K562 (cell line): ENCODE data around the gene NLRP5. TPM values are rescaled to one million over a fixed set of nuclear protein-coding genes. Genes with fewer than 3 reads are reported as not detected.

Experiments
- ATAC-seq: fragments of 200-7000 bp; cut with Tn5 transposase; 3 replicates; pipeline ENCODE4 v1.9.1; 2020; ENCODE audit warnings: moderate library complexity
- Bru-seq: library from RNA; stranded (reverse); fragments of 400-500 nt; gene quantifications from one replicate; lab custom pipeline; 2021; lab: Mats Ljungman, UMichigan
- BruChase-seq, 2 experiments: library from RNA; stranded (reverse); fragments of 400-500 nt; gene quantifications; one replicate each; lab custom pipeline; 2021; lab: Mats Ljungman, UMichigan
- BruUV-seq: library from RNA; stranded (reverse); fragments of 400-500 nt; replicated peaks from 2 replicates; lab custom pipeline; 2021; lab: Mats Ljungman, UMichigan
- CTCF ChIA-PET: fragments of 300-600 bp; formaldehyde crosslinking; extraction: SDS; loops from one replicate; lab custom pipeline; 2021; ENCODE audit warnings: low intra/inter-chr PET ratio; lab: Yijun Ruan, JAX
- POLR2A ChIA-PET: fragments of 300-600, 350-650 bp; sonication (Branson Sonifier 250); formaldehyde crosslinking; extraction: SDS; loops from one replicate; lab custom pipeline; 2021; ENCODE audit warnings: antibody characterized with exemption, inconsistent platforms; lab: Yijun Ruan, JAX
- DNase-seq, 4 experiments: peaks; one replicate each; pipeline versions ENCODE4 v3.0.0 to v3.0.0-alpha.2; 2011 to 2018; ENCODE audit warnings: low spot score in 3 of 4, mixed read lengths in 3 of 4; ENCODE audit errors: extremely low read depth in 1 of 4
- FAIRE-seq: peaks from 2 replicates; lab custom pipeline; 2011; peaks lifted over from hg19 to GRCh38; lab: Jason Lieb, UNC
- H2AFZ ChIP-seq: 2 replicates; pipeline ENCODE4 v1.6.0; 2011; ENCODE audit warnings: low read depth, low read length, control low read depth, inconsistent platforms
- H3K27ac ChIP-seq: fragments of 200-600 bp; 3 replicates; pipeline ENCODE4 v1.8.0; 2011; ENCODE audit warnings: low read depth, mild to moderate bottlenecking, control low read depth, inconsistent platforms, low read length, moderate library complexity, mixed read lengths; ENCODE audit errors: extremely low read depth
- H3K27me3 ChIP-seq, 2 experiments: fragments of 300-600 bp in 1 of 2; 2 replicates in 1 of 2; 3 replicates in 1 of 2; pipeline versions ENCODE4 v1.6.0 to v1.8.0; 2011; ENCODE audit warnings: inconsistent platforms in 2 of 2, low read length in 2 of 2, mild to moderate bottlenecking in 1 of 2, mixed read lengths in 1 of 2, moderate library complexity in 1 of 2; ENCODE audit not compliant: control insufficient read depth in 2 of 2, insufficient read depth in 2 of 2
- H3K36me3 ChIP-seq: fragments of 300-600 bp; 3 replicates; pipeline ENCODE4 v1.8.0; 2011; ENCODE audit warnings: mild to moderate bottlenecking, low read length, inconsistent platforms; ENCODE audit not compliant: control insufficient read depth, insufficient read depth
- H3K4me1 ChIP-seq, 2 experiments: fragments of 200-600 bp in 1 of 2; replicated peaks in 1 of 2; 2 replicates in 1 of 2; 3 replicates in 1 of 2; pipeline versions ENCODE4 v1.5.1 to v1.8.0; 2011; ENCODE audit warnings: inconsistent platforms in 2 of 2, low read length in 2 of 2, mild to moderate bottlenecking in 1 of 2, mixed read lengths in 1 of 2, moderate library complexity in 1 of 2; ENCODE audit not compliant: control insufficient read depth in 2 of 2, insufficient read depth in 2 of 2
- H3K4me2 ChIP-seq: 2 replicates; pipeline ENCODE4 v1.6.1; 2011; ENCODE audit warnings: low read length, control low read depth, inconsistent platforms, mixed read lengths; ENCODE audit not compliant: insufficient read depth
- H3K4me3 ChIP-seq: fragments of 200-600 bp; sonication (generic), shearing (Covaris generic); 2 replicates; pipeline ENCODE4 v1.5.1; 2016; ENCODE audit warnings: control low read depth, inconsistent platforms
- H3K79me2 ChIP-seq: fragments of 200-600 bp; 3 replicates; pipeline ENCODE4 v1.8.0; 2011; ENCODE audit warnings: low read length, inconsistent platforms; ENCODE audit not compliant: control insufficient read depth, insufficient read depth
- H3K9ac ChIP-seq, 2 experiments: 2 replicates each; pipeline versions ENCODE4 v1.6.0 to v1.6.1; 2011; ENCODE audit warnings: low read depth in 2 of 2, low read length in 2 of 2, control low read depth in 1 of 2, inconsistent platforms in 1 of 2, mild to moderate bottlenecking in 1 of 2, mixed read lengths in 1 of 2; ENCODE audit not compliant: insufficient read depth in 1 of 2
- H3K9me1 ChIP-seq: one replicate; pipeline ENCODE4 v1.6.0; 2011; ENCODE audit warnings: inconsistent platforms, mild to moderate bottlenecking, low read length, moderate library complexity; ENCODE audit not compliant: control insufficient read depth, insufficient read depth
- H3K9me3 ChIP-seq: replicated peaks from 2 replicates; pipeline ENCODE4 v1.5.1; 2011; ENCODE audit warnings: low read depth, low read length, inconsistent platforms; ENCODE audit not compliant: control insufficient read depth, insufficient read depth
- H4K20me1 ChIP-seq: replicated peaks from 2 replicates; pipeline ENCODE4 v1.6.1; 2011; ENCODE audit warnings: low read length, inconsistent platforms, mixed read lengths; ENCODE audit not compliant: control insufficient read depth, insufficient read depth
- E2F6 ChIP-seq, 2 experiments: IDR thresholded peaks; 2 replicates each; pipeline ENCODE4 v1.6.1; 2011; ENCODE audit warnings: borderline replicate concordance in 1 of 2, control low read depth in 1 of 2, low read depth in 1 of 2, low read length in 1 of 2, mild to moderate bottlenecking in 1 of 2, mixed read lengths in 1 of 2, moderate library complexity in 1 of 2; ENCODE audit not compliant: insufficient read depth in 1 of 2, insufficient read length in 1 of 2, poor library complexity in 1 of 2, severe bottlenecking in 1 of 2; ENCODE audit errors: extremely low read depth in 1 of 2
- EGR1 ChIP-seq: fragments of 450-650 bp; conservative IDR thresholded peaks from 2 replicates; pipeline ENCODE4 v1.6.1; 2017; ENCODE audit warnings: mild to moderate bottlenecking
- USF2 ChIP-seq: sonication (generic); formaldehyde crosslinking; IDR thresholded peaks from 2 replicates; pipeline ENCODE4 v1.5.0; 2020; ENCODE audit warnings: missing genetic modification reagents
- WGBS: fragments of 100-300 bp; shearing (Covaris generic); methylation state at CpG from one replicate; pipeline ENCODE4 v1.1.6; 2016; ENCODE audit warnings: low coverage, mixed read lengths; ENCODE audit not compliant: insufficient coverage; ENCODE audit errors: missing lambda C conversion rate; 5-methylcytosine and 5-hydroxymethylcytosine counted together
- in situ Hi-C: fragments of 300-500 bp; cut with MboI; formaldehyde crosslinking; loops from 4 replicates; pipeline ENCODE4 v1.15.0; 2018; ENCODE audit warnings: inconsistent platforms, mixed read lengths
- intact Hi-C: fragments of 100-400 bp; cut with micrococcal nuclease; formaldehyde crosslinking; loops from 2 replicates; pipeline ENCODE4 v1.14.2; 2022
- long read RNA-seq, 3 experiments: library from polyadenylated mRNA in 2 of 3; library from RNA in 1 of 3; unstranded in 2 of 3; stranded (forward) in 1 of 3; transcript quantifications; one replicate each; pipeline ENCODE4 v2.0.0, GENCODE V29; 2019 to 2022
- polyA minus RNA-seq, 3 experiments: library from RNA; depleted of rRNA, polyadenylated mRNA; stranded (reverse); fragments of >200 nt; gene quantifications; 2 replicates each; pipeline ENCODE4 v1.2.3, GENCODE V29; 2011
- polyA plus RNA-seq, 8 experiments: library from polyadenylated mRNA; depleted of rRNA in 4 of 8; stranded (reverse) in 5 of 8; unstranded in 3 of 8; fragments of >200 nt; fragmentation: Nextera tagmentation in 2 of 8; fragmentation: Illumina TruSeq in 1 of 8; extraction: Ambion mirVana in 2 of 8; extraction: Trizol in 1 of 8; gene quantifications; 2 replicates each; pipeline versions ENCODE4 v1.2.1 to v1.2.3, GENCODE V29; 2011 to 2014; ENCODE audit warnings: inconsistent platforms in 1 of 8, missing spikeins in 1 of 8
- total RNA-seq, 7 experiments: library from RNA; depleted of rRNA in 6 of 7; stranded (reverse); fragments of >200 nt in 6 of 7; fragmentation: Illumina TruSeq in 2 of 7; extraction: Trizol in 2 of 7; gene quantifications; 2 replicates each; pipeline versions ENCODE4 v1.2.1 to v1.2.3, GENCODE V29; 2011 to 2021; ENCODE audit warnings: low replicate concordance in 1 of 7
- TF ChIP-seq, protein P1 (sequence below): fragments of 250-450 bp; sonication (Bioruptor Pico); IDR thresholded peaks from 2 replicates; pipeline ENCODE4 v1.9.0; 2021; ENCODE audit warnings: mild to moderate bottlenecking, inconsistent platforms

NLRP5 gene
- total RNA-seq (2011; cell fraction: chromatin; rRNA removed; ENCODE audit: low replicate concordance): not detected in 2 replicates
- not detected in 2 replicates for total RNA-seq (2011; cell fraction: nucleolus; rRNA removed)
- total RNA-seq (2011; cell fraction: nucleoplasm; rRNA removed): not detected in 2 replicates
- total RNA-seq (2014; rRNA removed): not detected in 2 replicates
- not detected in 2 replicates for total RNA-seq (2014; rRNA removed; fragmentation: Illumina TruSeq; extraction: Trizol)
- total RNA-seq (2015; rRNA removed; fragmentation: Illumina TruSeq; extraction: Trizol): not detected in 2 replicates
- total RNA-seq (2021): 0.04 TPM in 1 of 2 replicates, not detected in the other
- not detected in 2 replicates for polyA plus RNA-seq (2011; rRNA removed)
- polyA plus RNA-seq (2011; cell fraction: cytosol; rRNA removed): not detected in 2 replicates
- polyA plus RNA-seq (2011; cell fraction: nucleus; rRNA removed): not detected in 2 replicates
- 0.06 TPM in 1 of 2 replicates, not detected in the other for polyA plus RNA-seq (2012)
- polyA plus RNA-seq (2014; fragmentation: Illumina TruSeq; extraction: Trizol): not detected in 2 replicates
- polyA plus RNA-seq (2014; fragmentation: Nextera tagmentation; extraction: Ambion mirVana): not detected
- 0.07 TPM in 1 of 2 replicates, not detected in the other for polyA plus RNA-seq (2014; rRNA removed)
- not detected in 2 replicates for polyA minus RNA-seq (2011; rRNA and poly(A)+ RNA removed)
- not detected in 2 replicates for polyA minus RNA-seq (2011; cell fraction: cytosol; rRNA and poly(A)+ RNA removed)
- polyA minus RNA-seq (2011; cell fraction: nucleus; rRNA and poly(A)+ RNA removed): not detected in 2 replicates
- not detected for Bru-seq, nascent RNA
- BruChase-seq, experiment 1, labeled RNA remaining after a 2-hour chase: percentile 5 among the genes with signal in this experiment
- BruChase-seq, experiment 2, labeled RNA remaining after a 6-hour chase: percentile 1 among the genes with signal in this experiment
- long read RNA-seq, experiment 1: 0 reads
- long read RNA-seq, experiment 2: 0 reads
- long read RNA-seq, experiment 3: 0 reads

DNA sequence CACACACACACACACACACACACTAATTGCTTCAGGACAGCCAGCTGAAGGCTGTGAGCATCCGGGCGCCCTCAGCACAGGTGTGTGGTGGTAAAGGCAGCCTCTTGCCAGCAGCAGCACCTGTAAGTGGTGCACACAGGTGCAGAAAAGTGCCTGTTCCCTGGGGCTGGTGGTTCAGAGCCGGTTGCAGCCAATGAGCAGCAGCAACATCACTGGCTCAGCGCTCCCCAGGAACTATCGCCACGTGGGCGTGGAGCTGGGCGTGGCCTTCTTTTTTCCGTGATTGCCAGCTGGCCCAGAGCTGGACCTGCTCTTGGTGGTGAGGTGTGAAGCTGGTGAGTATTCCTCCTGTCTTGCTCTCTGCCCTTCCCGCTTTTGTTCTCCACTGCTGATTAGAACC, at the start of gene NLRP5:
Gene NLRP5, plus strand, starts transcription at position 289 of the 400 bp plus-strand sequence.
- peak in 1 of 4 experiments; percentile 22 for DNase-seq
- peak; percentile 66; the same call in 2 of the 3 replicates for ATAC-seq

More for the DNA sequence above, at the start of gene NLRP5:
- FAIRE-seq: no peak
- WGBS: 0% methylated on average over 10 of the region's 10 CpGs
- POLR2A ChIA-PET: no interaction called here
- 0 out of 4 replicates have a peak within 1 kb of the TSS, but pooled peaks of 1 of the 2 experiments have one; percentile 45 for H3K9ac ChIP-seq
- intact Hi-C loops: no loop called here
- no peak within 1 kb of the TSS for H2AFZ ChIP-seq
- H3K27ac ChIP-seq: no peak within 1 kb of the TSS
- TF ChIP-seq EGR1 (peak; percentile 34; the same call in 1 of the 2 replicates), USF2 (0 out of 2 replicates have a peak, but pooled peaks have one; percentile 7), E2F6 (IDR thresholded peaks at IDR 0.05; ENCODE audit: borderline replicate concordance in 1 of 2, extremely low read depth in 1 of 2, insufficient read depth in 1 of 2, insufficient read length in 1 of 2, low read depth in 1 of 2, low read length in 1 of 2, poor library complexity in 1 of 2, severe bottlenecking in 1 of 2) (peak in 1 of 2 experiments; percentile 37)
- TF ChIP-seq, protein P1, sequence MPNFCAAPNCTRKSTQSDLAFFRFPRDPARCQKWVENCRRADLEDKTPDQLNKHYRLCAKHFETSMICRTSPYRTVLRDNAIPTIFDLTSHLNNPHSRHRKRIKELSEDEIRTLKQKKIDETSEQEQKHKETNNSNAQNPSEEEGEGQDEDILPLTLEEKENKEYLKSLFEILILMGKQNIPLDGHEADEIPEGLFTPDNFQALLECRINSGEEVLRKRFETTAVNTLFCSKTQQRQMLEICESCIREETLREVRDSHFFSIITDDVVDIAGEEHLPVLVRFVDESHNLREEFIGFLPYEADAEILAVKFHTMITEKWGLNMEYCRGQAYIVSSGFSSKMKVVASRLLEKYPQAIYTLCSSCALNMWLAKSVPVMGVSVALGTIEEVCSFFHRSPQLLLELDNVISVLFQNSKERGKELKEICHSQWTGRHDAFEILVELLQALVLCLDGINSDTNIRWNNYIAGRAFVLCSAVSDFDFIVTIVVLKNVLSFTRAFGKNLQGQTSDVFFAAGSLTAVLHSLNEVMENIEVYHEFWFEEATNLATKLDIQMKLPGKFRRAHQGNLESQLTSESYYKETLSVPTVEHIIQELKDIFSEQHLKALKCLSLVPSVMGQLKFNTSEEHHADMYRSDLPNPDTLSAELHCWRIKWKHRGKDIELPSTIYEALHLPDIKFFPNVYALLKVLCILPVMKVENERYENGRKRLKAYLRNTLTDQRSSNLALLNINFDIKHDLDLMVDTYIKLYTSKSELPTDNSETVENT (CRISPR knock-in tag): no peak
- H3K27me3 ChIP-seq: peaks cover 0 to 4% of the 10 kb centered on the region in 2 experiments; a peak in 2 of 5 replicates
- H3K9me1 ChIP-seq: no peaks in the 10 kb centered on the region
- no peaks in the 10 kb centered on the region for H3K79me2 ChIP-seq
- peaks cover 0 to 5% of the 10 kb centered on the region in 2 experiments; a peak in 2 of 5 replicates for H3K4me1 ChIP-seq
- BruUV-seq: no TSS peak
- no peaks in the 10 kb centered on the region for H4K20me1 ChIP-seq
- H3K9me3 ChIP-seq: no peaks in the 10 kb centered on the region
- no peak within 1 kb of the TSS for H3K4me2 ChIP-seq
- CTCF ChIA-PET: no interaction called here
- no peaks in the 10 kb centered on the region for H3K36me3 ChIP-seq
- in situ Hi-C loops: no loop called here
- H3K4me3 ChIP-seq: no peak within 1 kb of the TSS
